NT2/D1 (cell line): ENCODE results near the gene ZC3H8.

Source experiments
- YY1 ChIP-seq: IDR thresholded peaks from 2 replicates; pipeline ENCODE4 v1.6.1; 2011; ENCODE audit not compliant: insufficient read length, insufficient read depth
- ZNF274 ChIP-seq: IDR thresholded peaks from 2 replicates; pipeline ENCODE4 v1.6.1; 2011; ENCODE audit warnings: mild to moderate bottlenecking, low read depth, low read length

DNA sequence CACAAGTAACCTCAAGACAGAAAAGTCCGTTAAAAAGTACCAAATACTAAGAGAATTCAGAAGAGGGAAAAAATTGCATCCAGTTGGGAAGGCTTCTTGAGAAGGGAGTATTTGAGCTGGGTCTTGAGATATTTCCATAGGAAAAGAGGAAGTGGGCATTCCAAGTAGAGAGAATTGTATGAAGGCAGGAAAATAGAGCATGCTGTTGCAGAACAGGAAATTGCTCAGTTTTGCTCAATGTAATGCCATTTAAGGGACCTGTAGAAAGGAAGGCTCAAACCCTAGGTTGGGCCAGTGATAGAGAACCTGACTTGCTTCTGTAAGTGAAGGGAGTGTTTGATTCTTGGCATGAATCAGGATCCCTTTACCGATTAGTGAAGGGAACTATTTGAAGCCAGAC lies 1.0 kb upstream of the ZC3H8 start:
- no peak for TF ChIP-seq YY1
- TF ChIP-seq ZNF274: no peak
